GM18873 (cell line): ENCODE data around the gene TMC1.
"Not testable (repeated sequence)": the region's sequence is repeated elsewhere in the genome, so short reads cannot be mapped to it uniquely, and the experiment has no call there.

Experiments used
- ATAC-seq: cut with Tn5 transposase; IDR thresholded peaks from one replicate; pipeline ENCODE4 v1.9.1; 2021; ENCODE audit warnings: mild to moderate bottlenecking, moderate library complexity, moderate number of reproducible peaks; ENCODE audit not compliant: unreplicated experiment, low FRiP score

TMC1 gene

GRCh38 chr9:72524820-72525540 lies 3.6 kb downstream of the TMC1 start:
- ATAC-seq = no peak

GRCh38 chr9:72526901-72527800 lies 5.7 kb downstream of the TMC1 start:
- ATAC-seq = peak; percentile 73

GRCh38 chr9:72527801-72528195 lies 6.4 kb downstream of the TMC1 start:
- no peak for ATAC-seq

- ATAC-seq = no peak
Measured at GRCh38 chr9:72529531-72529930, 8.1 kb downstream of the TMC1 start.

GRCh38 chr9:72533322-72533721 lies 11.9 kb downstream of the TMC1 start:
- no peak for ATAC-seq

GRCh38 chr9:72534931-72535330 lies 13.5 kb downstream of the TMC1 start:
- no peak for ATAC-seq

- no peak for ATAC-seq
Measured at GRCh38 chr9:72537011-72537545, 15.7 kb downstream of the TMC1 start.

GRCh38 chr9:72537671-72538070 lies 16.3 kb downstream of the TMC1 start:
- no peak for ATAC-seq

GRCh38 chr9:72538921-72539702 lies 17.7 kb downstream of the TMC1 start:
- ATAC-seq = no peak

- no peak for ATAC-seq
Measured at GRCh38 chr9:72539824-72540347, 18.5 kb downstream of the TMC1 start.

GRCh38 chr9:72540348-72540873 lies 19.0 kb downstream of the TMC1 start:
- no peak for ATAC-seq

- ATAC-seq = not testable (repeated sequence)
Measured at GRCh38 chr9:72542537-72542833, 21.1 kb downstream of the TMC1 start.

GRCh38 chr9:72542917-72543316 lies 21.5 kb downstream of the TMC1 start:
- ATAC-seq = no peak

GRCh38 chr9:72551306-72551705 lies 29.9 kb downstream of the TMC1 start:
- no peak for ATAC-seq

- no peak for ATAC-seq
Measured at GRCh38 chr9:72552356-72552755, 30.9 kb downstream of the TMC1 start.

- ATAC-seq = no peak
Measured at GRCh38 chr9:72554221-72554641, 32.8 kb downstream of the TMC1 start.

GRCh38 chr9:72557549-72557948 lies 36.1 kb downstream of the TMC1 start:
- ATAC-seq = no peak

- no peak for ATAC-seq
Measured at GRCh38 chr9:72560086-72560485, 38.7 kb downstream of the TMC1 start.

GRCh38 chr9:72563806-72564205 lies 42.4 kb downstream of the TMC1 start:
- ATAC-seq = no peak
